ENCODE measurements around the gene ABHD14A.
"Not testable (repeated sequence)": the region's sequence is repeated elsewhere in the genome, so short reads cannot be mapped to it uniquely, and the experiment has no call there.

The ABHD14A gene

GRCh38 chr3:51974963-51975851, at the start of gene ABHD14A:
Gene ABHD14A, plus strand, starts transcription at chr3:51975064. Its CDS starts 72 bp downstream, at chr3:51975136.
- Histone ChIP-seq H4K20me1 (ENCODE audit: insufficient read depth, low read length) (no peaks in the 10 kb centered on the region), H3K36me3 (replicated peaks; ENCODE audit: low read depth, low read length) (peaks cover 7% of the 10 kb centered on the region), H3K27ac (ENCODE audit: low read length) (peak within 1 kb of the TSS; percentile 41), H3K27me3 (ENCODE audit: low read depth, low read length) (no peaks in the 10 kb centered on the region), H3K4me1 (ENCODE audit: low read length) (peaks cover 14% of the 10 kb centered on the region), H3K4me3 (ENCODE audit: low read length) (peak within 1 kb of the TSS; percentile 98), H3K79me2 (ENCODE audit: low read length) (peaks cover 8% of the 10 kb centered on the region), H2AFZ (ENCODE audit: low read depth, low read length) (peak within 1 kb of the TSS; percentile 99), H3K9me3 (ENCODE audit: insufficient read depth, low read length) (no peaks in the 10 kb centered on the region), H3K4me2 (ENCODE audit: low read length) (peak within 1 kb of the TSS; percentile 100), H3K9ac (ENCODE audit: low read length) (peak within 1 kb of the TSS; percentile 96)
- TF ChIP-seq, protein P1, sequence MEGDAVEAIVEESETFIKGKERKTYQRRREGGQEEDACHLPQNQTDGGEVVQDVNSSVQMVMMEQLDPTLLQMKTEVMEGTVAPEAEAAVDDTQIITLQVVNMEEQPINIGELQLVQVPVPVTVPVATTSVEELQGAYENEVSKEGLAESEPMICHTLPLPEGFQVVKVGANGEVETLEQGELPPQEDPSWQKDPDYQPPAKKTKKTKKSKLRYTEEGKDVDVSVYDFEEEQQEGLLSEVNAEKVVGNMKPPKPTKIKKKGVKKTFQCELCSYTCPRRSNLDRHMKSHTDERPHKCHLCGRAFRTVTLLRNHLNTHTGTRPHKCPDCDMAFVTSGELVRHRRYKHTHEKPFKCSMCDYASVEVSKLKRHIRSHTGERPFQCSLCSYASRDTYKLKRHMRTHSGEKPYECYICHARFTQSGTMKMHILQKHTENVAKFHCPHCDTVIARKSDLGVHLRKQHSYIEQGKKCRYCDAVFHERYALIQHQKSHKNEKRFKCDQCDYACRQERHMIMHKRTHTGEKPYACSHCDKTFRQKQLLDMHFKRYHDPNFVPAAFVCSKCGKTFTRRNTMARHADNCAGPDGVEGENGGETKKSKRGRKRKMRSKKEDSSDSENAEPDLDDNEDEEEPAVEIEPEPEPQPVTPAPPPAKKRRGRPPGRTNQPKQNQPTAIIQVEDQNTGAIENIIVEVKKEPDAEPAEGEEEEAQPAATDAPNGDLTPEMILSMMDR (IDR thresholded peaks at IDR 0.05; ENCODE audit: low read depth, low read length), result no peak
- no peak for TF ChIP-seq EZH2phosphoT487 (IDR thresholded peaks at IDR 0.05; ENCODE audit: low read depth)

- H3K9ac ChIP-seq (ENCODE audit: low read length), result no peak overlapping the region
- peaks cover 6% of the 10 kb centered on the region for H3K36me3 ChIP-seq (replicated peaks; ENCODE audit: low read depth, low read length)
- TF ChIP-seq, protein P1 (IDR thresholded peaks at IDR 0.05; ENCODE audit: low read depth, low read length), result no peak
- no peak for TF ChIP-seq EZH2phosphoT487 (IDR thresholded peaks at IDR 0.05; ENCODE audit: low read depth)
- H4K20me1 ChIP-seq (ENCODE audit: insufficient read depth, low read length), result no peaks in the 10 kb centered on the region
- H3K79me2 ChIP-seq (ENCODE audit: low read length), result no peaks in the 10 kb centered on the region
- H3K4me2 ChIP-seq (ENCODE audit: low read length), result peak overlapping the region; percentile 40
- peak overlapping the region; percentile 49 for H3K27ac ChIP-seq (ENCODE audit: low read length)
- H3K4me3 ChIP-seq (ENCODE audit: low read length), result no peak overlapping the region
- H3K9me3 ChIP-seq (ENCODE audit: insufficient read depth, low read length), result no peaks in the 10 kb centered on the region
- H2AFZ ChIP-seq (ENCODE audit: low read depth, low read length), result no peak overlapping the region
- H3K27me3 ChIP-seq (ENCODE audit: low read depth, low read length), result no peaks in the 10 kb centered on the region
- peaks cover 13% of the 10 kb centered on the region for H3K4me1 ChIP-seq (ENCODE audit: low read length)
Measured at GRCh38 chr3:51927061-51927977, 47.5 kb upstream of the ABHD14A start.

DNA sequence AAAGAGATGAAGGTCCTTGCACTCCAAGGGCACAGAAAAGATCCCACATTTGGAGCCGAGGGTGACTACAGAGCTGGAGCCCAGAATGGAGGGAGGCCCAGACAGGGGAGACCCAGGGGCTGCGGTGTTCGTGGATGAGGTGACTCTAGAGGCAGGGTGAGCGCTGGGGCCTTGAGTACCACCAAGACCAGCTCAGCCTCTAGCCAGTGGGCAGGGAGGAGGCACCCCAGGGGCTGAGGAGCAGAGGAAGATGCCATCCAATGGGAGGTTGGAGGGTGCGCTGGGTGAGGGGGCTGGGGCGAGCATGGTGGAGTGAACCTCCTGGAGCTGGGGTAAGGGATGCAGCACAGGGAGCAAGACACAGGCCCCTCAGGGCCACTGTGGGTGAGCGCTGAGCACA, 46.4 kb upstream of the ABHD14A start:
- H3K9ac ChIP-seq (ENCODE audit: low read length), result no peak overlapping the region
- no peaks in the 10 kb centered on the region for H3K9me3 ChIP-seq (ENCODE audit: insufficient read depth, low read length)
- no peak overlapping the region for H3K4me2 ChIP-seq (ENCODE audit: low read length)
- peaks cover 13% of the 10 kb centered on the region for H3K4me1 ChIP-seq (ENCODE audit: low read length)
- no peaks in the 10 kb centered on the region for H4K20me1 ChIP-seq (ENCODE audit: insufficient read depth, low read length)
- TF ChIP-seq, protein P1 (IDR thresholded peaks at IDR 0.05; ENCODE audit: low read depth, low read length), result no peak
- no peak for TF ChIP-seq EZH2phosphoT487 (IDR thresholded peaks at IDR 0.05; ENCODE audit: low read depth)
- H3K27me3 ChIP-seq (ENCODE audit: low read depth, low read length), result no peaks in the 10 kb centered on the region
- no peaks in the 10 kb centered on the region for H3K79me2 ChIP-seq (ENCODE audit: low read length)
- no peak overlapping the region for H2AFZ ChIP-seq (ENCODE audit: low read depth, low read length)
- H3K27ac ChIP-seq (ENCODE audit: low read length), result no peak overlapping the region
- no peak overlapping the region for H3K4me3 ChIP-seq (ENCODE audit: low read length)
- peaks cover 14% of the 10 kb centered on the region for H3K36me3 ChIP-seq (replicated peaks; ENCODE audit: low read depth, low read length)

DNA sequence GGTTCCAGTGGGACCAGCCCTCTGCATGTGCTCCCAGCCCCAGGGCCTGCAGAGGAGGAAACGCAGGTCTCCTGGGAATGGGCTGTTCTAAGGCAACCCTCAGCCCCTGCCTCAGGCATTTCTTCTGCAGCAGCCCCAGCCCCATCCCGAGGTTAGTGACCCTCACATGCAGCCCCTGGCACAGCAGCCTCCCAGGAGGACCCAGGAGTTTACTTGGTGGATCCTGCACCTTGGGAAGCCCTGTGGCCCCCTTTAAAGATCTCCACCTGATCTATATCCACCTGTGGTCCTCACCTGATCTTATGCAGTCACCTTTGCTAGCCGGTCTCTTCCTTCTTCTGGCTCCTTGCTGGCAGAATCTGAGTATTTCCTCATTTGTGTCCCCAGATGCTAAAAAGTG, 45.9 kb upstream of the ABHD14A start:
- not testable (repeated sequence) for H3K4me3 ChIP-seq (ENCODE audit: low read length); H3K9me3 ChIP-seq (ENCODE audit: insufficient read depth, low read length); H3K9ac ChIP-seq (ENCODE audit: low read length); H3K4me2 ChIP-seq (ENCODE audit: low read length); H3K79me2 ChIP-seq (ENCODE audit: low read length); H3K27me3 ChIP-seq (ENCODE audit: low read depth, low read length); H2AFZ ChIP-seq (ENCODE audit: low read depth, low read length); H3K27ac ChIP-seq (ENCODE audit: low read length); H4K20me1 ChIP-seq (ENCODE audit: insufficient read depth, low read length)
- H3K36me3 ChIP-seq (replicated peaks; ENCODE audit: low read depth, low read length), result peaks cover 20% of the 10 kb centered on the region
- H3K4me1 ChIP-seq (ENCODE audit: low read length), result peaks cover 13% of the 10 kb centered on the region

Measured in OCI-LY3 (cell line).